NOMO-1 treated with DMSO at 0.1 percent for 48 hours (cell line): ENCODE data around the gene PDSS2.
A peak's percentile ranks its signal among the peaks of the same experiment; 100 is the strongest.
"Not testable (repeated sequence)": the region's sequence is repeated elsewhere in the genome, so short reads cannot be mapped to it uniquely, and the experiment has no call there.

Source experiments
- DNase-seq: peaks from one replicate; lab custom pipeline; 2025; ENCODE audit not compliant: unreplicated experiment; lab: John Stamatoyannopoulos, UW

PDSS2 gene

GRCh38 chr6:107369493-107369892, 89.9 kb downstream of the PDSS2 start:
- DNase-seq, result no peak

GRCh38 chr6:107368471-107368870, 90.9 kb downstream of the PDSS2 start:
- DNase-seq, result no peak

GRCh38 chr6:107364173-107364572, 95.2 kb downstream of the PDSS2 start:
- not testable (repeated sequence) for DNase-seq

- no peak for DNase-seq
Measured at GRCh38 chr6:107361753-107362604, 97.4 kb downstream of the PDSS2 start.

GRCh38 chr6:107360476-107360875, 98.9 kb downstream of the PDSS2 start:
- DNase-seq, result no peak

GRCh38 chr6:107357842-107358241, 101.5 kb downstream of the PDSS2 start:
- no peak for DNase-seq

- no peak for DNase-seq
Measured at GRCh38 chr6:107357031-107357430, 102.3 kb downstream of the PDSS2 start.

GRCh38 chr6:107355659-107356058, 103.7 kb downstream of the PDSS2 start:
- no peak for DNase-seq

GRCh38 chr6:107354451-107354850, 104.9 kb downstream of the PDSS2 start:
- no peak for DNase-seq

- no peak for DNase-seq
Measured at GRCh38 chr6:107353773-107354382, 105.5 kb downstream of the PDSS2 start.

GRCh38 chr6:107348224-107348623, 111.1 kb downstream of the PDSS2 start:
- no peak for DNase-seq

GRCh38 chr6:107345393-107345792, 114.0 kb downstream of the PDSS2 start:
- DNase-seq, result peak; percentile 83

- DNase-seq, result no peak
Measured at GRCh38 chr6:107344981-107345380, 114.4 kb downstream of the PDSS2 start.

GRCh38 chr6:107344383-107344782, 115.0 kb downstream of the PDSS2 start:
- DNase-seq, result no peak

GRCh38 chr6:107342144-107342543, 117.2 kb downstream of the PDSS2 start:
- DNase-seq, result peak; percentile 36

- DNase-seq, result no peak
Measured at GRCh38 chr6:107340881-107341280, 118.5 kb downstream of the PDSS2 start.

- no peak for DNase-seq
Measured at GRCh38 chr6:107337191-107337741, 122.1 kb downstream of the PDSS2 start.

- no peak for DNase-seq
Measured at GRCh38 chr6:107334026-107334425, 125.3 kb downstream of the PDSS2 start.

GRCh38 chr6:107333491-107333890, 125.9 kb downstream of the PDSS2 start:
- no peak for DNase-seq

GRCh38 chr6:107331409-107332386, 127.7 kb downstream of the PDSS2 start:
- DNase-seq, result no peak

- peak; percentile 60 for DNase-seq
Measured at GRCh38 chr6:107330168-107330567, 129.2 kb downstream of the PDSS2 start.
